HG03060 (cell line): ENCODE data around the gene TMEM178B.
"Not testable (repeated sequence)": the region's sequence is repeated elsewhere in the genome, so short reads cannot be mapped to it uniquely, and the experiment has no call there.

Source experiments
- ATAC-seq: cut with Tn5 transposase; IDR thresholded peaks from one replicate; pipeline ENCODE4 v1.9.1; 2021; ENCODE audit warnings: low read depth, moderate number of reproducible peaks; ENCODE audit not compliant: unreplicated experiment

TMEM178B gene

DNA sequence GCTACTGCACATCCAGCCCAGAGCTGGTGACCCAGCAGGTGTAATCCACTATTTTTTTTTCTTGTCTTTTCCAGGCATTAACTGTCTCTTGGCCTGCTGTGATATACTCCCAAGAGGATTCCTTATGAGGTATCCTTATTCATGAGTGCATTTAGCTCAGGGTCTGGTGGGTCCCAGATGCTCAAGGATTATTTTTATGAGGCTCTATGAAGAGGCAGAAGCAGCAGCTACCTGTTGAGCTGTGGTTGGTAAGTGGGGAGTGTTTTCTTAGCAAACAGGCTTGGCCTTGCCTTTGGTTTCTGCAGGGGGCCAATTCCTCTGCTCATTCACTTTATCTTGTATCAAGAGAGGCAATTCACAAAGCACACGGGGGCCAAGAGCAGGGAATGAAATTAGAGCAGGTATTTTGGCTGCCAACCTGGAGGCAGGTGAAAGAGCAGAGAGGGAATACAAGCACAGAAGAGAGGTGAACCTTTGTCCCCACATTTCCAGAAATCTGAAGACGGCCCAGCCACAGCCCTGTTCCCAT, 221.6 kb downstream of the TMEM178B start:
- ATAC-seq = no peak

DNA sequence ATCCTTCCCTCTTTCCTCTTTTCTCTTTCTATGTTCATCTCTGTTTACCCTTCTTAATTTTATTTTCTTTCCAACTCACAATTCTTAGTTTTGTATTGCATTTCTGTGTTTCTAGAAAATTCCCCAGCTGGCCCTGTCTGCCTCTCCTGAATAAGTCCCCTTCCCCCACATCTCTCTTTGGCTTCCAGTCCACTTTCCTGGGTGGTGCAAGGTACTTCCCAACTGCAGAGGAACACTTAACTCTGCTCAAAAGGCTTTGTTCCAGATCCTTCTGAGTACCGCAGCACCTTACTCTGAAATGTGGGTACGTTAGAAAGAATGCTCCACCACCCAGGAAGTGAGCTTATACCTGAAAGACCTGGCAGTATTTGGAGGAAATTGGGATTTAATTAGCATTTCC, 227.0 kb downstream of the TMEM178B start:
- ATAC-seq = no peak

DNA sequence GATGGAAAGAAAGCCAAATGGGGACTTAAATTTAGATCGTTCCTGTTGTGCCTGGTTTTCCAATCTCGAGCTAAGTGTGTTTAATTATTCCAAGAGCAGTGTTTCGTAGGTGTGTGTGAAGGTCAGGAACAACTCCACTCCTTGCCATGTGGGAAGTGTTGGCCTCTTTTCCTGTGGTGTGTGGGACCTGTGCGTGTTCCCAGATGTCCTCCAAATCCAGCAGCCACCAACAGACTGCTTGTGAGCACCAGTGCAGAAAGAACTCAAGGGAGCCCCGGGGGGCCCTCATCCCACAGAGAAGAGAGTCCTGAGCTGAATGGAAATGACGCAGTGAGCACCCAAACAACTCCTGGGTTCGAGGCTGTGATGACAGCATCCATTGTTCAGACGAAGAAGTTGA, 227.7 kb downstream of the TMEM178B start:
- no peak for ATAC-seq

DNA sequence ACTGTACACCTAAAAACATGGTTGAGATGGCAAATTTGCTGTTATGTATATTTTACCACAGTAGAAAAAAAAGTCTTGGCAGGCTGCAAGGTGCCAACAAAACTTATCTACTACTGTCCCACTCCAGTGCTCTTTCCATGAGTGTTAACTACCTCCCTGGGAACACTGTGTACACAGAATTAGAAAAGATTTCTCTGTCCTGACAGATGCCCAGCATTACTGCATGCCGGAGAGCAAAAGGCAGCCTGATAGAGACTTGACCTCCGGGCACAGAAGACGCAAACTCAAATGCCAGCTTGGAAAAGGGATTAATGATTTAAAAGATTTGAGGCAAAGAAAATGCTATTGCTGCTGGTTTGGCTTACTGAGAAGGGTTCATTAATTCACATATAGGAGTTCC, 228.8 kb downstream of the TMEM178B start:
- ATAC-seq = no peak

DNA sequence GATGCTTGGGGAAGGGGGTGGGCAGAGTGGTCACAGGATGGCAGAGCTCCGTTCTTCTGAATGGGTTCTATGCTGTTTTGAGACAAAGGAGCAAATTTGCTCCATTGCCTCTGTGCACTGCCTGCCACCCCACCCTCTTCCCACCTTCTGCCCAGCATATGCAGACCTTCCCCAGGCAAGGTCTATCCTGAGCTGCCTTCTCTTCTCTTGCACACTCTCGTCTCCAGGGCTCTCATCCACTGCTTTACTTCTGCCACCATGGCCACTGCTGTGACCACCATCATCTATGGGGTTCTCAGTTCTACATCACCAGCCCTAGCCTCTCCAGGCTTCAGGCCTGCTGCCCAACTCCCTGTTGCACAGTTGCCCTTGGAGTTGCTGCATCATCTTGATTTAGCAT, 230.4 kb downstream of the TMEM178B start:
- no peak for ATAC-seq

DNA sequence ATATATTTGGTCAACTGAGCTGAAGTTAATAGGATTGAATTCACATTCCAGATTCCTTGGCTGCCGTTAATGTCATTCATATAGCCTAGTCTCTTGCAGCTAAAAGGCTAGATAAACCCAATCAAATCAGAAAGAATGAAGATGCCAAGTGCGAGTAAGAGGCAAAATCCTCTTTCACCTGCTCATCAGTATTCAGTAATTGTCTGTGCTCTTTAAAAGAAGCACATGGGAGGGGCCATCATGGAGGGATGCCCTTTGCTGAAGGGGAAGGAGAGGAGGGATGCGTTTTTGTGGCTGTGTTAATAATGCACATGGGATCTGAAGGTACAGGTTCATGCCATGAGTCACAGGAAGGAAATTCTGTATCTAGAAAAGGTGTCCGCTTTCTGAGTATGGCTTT, 232.2 kb downstream of the TMEM178B start:
- ATAC-seq = no peak

DNA sequence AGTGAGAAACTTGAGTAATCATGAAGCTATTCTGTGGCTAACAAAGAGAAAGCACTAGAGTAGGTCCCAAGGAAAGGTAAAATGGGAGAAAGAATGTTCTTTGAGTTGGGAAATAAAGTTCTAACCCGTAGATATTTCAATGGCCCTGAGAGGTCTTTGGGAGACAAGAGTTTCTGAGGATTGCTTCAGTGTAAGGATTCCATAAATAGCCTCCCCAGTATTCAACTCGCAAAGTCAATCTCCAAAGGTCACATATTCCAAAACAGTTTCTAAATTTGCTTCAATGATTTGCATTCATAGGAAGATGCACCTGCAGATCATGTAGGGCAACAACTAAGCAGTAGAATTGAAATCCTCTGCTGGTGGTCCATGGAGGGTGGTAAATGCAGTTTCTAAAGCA, 238.5 kb downstream of the TMEM178B start:
- no peak for ATAC-seq

DNA sequence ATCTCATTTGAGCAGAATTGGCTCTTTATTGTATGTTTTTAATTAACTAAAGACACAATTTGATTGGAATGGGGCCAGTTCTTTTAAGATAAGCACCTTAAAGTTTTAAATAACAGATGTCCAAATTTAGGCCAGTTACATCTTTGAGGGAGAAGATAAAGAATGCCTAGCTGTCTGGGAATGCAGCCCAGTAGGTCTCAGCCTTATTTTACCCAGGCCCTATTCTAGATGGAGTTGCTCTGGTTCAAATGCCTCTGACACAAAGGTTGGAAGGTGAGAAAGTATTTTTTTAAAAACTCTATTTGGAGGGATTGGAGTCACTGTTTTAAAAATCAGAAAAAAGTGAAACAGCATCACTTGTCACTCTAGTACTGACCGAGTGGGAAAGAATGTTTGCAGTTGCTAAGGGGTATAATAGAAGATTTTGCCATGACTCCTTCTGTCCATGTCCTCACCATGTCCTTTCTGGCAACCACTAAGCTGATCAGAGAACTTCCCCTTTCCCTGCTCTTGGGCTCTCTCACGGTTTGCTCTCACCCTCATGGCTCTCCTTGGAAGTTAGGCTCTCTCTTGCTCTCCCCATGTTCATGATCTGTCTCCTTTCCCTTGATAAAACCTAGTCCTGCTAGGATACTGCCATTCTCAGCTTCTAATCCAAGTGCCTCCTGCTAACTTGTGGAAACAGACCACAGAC, 239.1 kb downstream of the TMEM178B start:
- no peak for ATAC-seq

DNA sequence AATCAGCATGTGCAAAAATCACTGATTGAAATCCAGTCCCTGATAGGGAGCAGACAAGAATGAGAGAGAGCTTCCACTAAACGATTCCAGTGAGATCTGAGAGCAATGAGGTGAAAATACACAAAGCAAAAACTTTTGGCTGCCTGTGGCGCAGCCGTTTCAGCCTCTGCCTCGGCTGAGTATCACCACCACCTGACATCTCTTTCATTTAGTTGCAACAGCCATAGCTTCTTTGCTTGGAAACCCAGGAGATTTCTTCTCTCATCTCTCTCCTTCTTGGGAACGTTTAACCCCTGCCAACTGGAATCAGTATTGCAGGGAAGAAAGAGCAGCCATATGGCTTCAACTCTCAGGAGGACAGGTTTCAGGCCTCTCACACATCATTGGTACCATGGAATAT, 240.0 kb downstream of the TMEM178B start:
- no peak for ATAC-seq

DNA sequence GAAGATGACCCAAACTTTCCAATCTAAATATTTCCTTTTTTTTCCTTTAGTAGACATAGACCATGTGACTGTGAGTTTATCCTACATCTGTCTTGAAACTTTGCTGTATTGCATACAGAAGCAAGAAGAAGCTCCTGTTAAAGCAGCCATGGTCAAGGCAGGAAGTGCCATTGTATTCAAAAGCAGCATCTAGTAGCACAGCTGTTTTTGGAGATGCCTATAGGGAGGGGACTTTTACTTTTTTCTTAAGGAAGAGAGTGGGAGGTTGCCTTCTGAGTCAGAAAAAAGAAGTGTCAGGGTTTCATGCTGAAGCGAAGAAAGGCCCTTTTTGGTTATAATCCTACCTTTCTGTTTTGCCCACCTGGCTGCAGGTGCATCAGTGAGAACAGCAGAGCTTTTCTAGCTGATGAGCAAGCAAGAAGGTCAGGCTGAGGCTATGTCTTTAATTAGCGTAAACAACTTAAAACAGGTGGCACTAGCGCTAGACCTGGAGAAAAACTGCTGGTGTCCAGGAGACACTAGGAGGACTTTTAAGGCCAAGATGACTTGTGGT, 243.2 kb downstream of the TMEM178B start:
- ATAC-seq = no peak

DNA sequence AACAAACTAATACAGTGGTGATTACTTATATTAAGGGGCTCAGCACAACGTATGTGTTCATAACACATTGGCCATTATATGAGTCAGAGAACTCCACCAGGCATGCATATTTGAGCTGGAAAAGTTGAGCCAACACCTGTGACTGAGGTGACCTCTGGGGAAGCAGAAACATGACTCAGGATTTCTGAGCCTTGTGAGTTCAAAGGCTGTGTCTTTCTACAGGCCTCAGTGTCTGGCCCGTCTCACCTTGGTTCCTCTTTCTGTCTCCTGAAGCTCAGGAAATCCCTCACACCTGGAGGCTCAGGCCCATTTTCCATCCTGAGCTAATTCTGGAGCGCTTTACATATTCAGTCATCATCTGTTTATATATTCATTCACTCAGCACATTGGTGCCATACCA, 246.4 kb downstream of the TMEM178B start:
- no peak for ATAC-seq

DNA sequence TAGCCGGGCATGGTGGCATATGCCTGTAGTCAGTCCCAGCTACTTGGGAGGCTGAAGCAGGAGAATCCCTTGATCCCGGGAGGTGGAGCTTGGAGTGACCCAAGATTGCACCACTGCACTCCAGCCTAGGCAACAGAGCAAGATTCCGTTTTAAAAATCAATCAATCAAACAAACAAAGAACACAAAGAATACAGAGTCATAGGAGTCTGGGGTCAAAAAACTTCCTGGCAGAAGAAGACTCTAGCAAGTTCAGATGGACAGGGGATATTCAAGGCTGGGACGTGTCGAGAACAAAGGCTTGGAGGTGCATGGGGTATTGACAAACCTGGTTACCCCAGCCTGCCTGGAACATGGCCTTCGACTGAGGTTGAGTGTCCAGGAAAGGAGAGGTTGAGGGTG, 248.5 kb downstream of the TMEM178B start:
- ATAC-seq = no peak

DNA sequence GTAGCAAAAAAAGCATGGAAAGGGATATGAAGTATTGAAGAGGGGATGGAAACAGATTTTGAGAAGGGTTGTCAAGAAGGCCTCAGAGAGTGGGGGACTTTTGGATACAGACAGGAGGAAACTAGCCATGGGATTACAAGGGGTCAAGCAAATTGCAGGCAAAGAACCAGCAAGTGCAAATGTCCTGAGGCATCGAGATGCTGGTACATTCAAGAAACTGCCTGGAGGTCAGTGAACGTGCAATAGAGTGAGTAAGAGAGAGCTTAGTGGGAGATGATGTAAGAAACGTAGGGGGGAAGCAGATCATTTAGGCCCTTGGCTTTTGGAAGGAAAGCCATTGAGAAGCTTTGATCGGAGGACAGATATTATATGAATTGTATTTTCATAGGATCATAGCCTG, 250.0 kb downstream of the TMEM178B start:
- ATAC-seq = no peak

DNA sequence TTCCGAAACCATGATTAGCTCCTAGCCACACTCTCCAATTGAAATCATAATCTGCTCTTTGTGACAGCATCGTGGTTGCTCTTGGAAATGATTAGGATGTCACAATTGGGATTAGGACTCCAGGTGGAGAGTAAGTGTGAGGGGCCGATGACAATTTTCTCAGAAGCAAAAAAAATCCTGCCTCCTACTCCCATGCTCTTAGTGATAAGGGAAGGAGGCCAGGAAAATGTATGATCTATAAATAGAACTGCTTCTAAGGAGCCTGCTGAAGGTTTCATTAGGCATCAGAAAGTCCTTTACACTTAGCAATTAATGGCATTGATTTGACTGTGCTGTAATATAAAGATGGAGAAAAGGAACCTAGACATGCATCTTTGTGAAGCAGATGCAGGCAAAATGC, 251.0 kb downstream of the TMEM178B start:
- ATAC-seq = no peak

DNA sequence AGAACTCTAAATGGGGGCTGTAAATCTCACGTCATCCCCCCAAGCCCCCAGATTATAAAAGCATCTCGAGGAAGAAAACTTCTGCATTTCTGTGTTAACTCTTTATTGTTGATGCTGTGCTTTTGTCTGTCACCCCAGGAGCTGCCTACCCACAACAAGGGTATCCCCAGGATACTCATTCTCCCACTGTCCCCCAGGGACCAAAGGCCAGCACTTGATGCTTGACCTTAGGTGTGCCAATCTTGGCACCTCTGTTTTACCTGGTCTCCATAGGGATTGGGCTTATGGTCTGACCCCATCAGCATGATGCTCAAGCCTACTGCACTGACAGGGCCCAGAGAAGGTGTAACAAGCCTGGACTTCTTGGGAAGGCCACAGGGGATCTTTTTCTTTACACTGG, 251.4 kb downstream of the TMEM178B start:
- no peak for ATAC-seq

DNA sequence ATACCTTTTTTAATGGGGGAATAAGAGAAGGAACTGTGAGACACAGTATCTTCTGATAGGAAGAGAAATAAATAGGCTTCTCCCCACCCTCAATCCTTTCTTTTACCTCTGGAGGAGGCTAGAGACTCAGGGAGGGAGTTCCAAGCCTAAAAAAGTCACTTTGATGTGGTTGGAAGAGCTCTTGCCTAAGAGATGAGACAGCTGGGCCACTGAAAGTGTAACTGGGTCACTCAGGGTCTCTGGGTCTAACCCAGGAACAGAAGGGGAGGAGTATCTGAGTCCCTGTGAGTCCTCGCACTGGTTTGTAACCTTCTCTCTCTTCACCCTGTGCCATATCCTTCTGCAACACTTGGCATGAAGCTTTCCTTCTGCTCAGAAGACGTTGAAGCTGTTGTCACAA, 254.4 kb downstream of the TMEM178B start:
- no peak for ATAC-seq

DNA sequence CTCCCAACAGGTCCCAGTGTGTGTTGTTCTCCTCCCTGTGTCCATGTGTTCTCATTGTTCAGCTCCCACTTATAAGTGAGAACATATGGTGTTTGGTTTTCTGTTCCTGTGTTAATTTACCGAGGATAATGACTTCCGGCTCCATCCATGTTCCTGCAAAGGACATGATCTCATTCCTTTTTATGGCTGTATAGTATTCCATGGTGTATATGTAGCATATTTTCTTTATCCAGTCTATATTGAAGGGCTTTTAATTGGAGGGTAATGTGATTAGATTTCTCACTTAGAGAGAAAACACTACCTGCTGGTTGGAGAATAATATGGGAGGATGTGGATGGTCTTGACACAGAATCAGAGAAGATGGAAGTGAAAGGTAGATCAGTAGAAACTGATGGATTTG, 256.4 kb downstream of the TMEM178B start:
- ATAC-seq = not testable (repeated sequence)

DNA sequence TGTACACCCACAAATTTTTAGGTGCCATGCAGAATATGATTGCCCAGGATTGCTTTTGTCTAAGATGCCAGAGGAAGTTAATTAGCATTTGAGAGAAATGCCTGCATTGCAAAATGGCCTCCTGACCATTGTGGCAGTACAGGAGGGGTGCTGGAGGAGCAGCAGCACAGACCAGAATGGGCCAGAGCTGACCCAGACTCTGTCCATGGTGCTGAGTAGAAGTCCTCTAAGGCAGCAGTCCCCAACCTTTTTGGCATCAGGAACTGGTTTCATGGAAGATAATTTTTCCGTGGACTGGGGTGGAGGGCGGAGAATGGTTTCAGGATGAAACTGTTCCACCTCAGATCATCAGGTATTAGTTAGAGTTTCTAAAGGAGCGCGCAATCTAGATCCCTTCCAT, 259.6 kb downstream of the TMEM178B start:
- no peak for ATAC-seq

DNA sequence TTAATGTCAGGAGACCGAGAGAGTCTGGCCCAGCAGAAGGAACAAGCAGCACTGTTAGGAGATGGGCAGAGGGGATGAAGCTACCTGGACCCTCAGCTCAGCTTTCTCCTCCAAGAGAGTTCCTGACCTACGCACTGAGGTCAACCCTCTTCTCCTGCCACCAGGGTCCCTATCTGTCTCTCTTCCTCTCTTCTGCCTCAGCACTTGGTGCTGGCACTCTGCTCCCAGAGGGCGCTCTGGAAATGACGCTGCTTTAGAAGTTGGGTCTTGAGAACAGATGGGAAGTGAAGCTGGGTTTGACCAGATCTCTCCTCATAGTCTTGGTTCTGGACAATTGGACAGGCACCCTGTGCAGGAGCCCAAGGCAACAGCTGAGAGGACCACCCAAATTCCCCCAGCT, 261.3 kb downstream of the TMEM178B start:
- no peak for ATAC-seq

DNA sequence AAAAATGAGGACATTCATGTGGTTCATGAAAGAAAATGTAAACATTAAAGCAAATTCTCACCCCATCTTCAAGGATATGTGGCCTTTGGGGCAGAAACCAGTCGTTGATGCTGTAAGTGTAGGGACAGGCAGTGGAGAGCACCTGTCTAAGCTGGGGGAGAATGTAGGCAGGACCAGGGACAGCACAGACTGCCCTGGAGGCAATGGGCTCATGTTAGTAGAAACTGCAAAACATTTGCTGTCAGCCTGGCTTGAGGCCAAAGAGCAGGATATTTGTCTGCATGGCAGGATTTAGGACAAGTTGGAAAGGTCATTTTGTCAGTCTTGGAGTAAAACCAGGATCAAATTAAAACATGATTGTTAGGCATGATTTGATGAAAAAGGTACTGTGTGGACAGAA, 265.7 kb downstream of the TMEM178B start:
- ATAC-seq = no peak

DNA sequence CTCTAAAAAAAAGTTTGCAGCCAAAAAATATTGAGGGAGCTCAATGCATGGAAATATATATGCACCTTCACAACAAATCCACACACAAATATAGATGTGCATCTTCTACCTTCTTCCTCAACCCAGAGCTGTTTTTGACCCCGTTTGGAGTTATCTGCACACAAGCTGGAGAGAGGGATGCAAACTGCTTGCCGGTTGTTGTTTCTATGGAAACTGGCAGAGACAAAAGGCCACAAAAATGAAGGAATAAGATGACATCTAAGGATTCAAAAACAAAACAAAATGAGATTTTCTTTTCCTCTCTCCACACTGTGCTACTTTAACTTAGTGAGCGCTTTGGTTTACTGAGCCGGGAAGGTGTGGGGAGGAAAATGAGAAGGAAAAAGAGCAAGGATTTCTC, 267.1 kb downstream of the TMEM178B start:
- ATAC-seq = no peak

DNA sequence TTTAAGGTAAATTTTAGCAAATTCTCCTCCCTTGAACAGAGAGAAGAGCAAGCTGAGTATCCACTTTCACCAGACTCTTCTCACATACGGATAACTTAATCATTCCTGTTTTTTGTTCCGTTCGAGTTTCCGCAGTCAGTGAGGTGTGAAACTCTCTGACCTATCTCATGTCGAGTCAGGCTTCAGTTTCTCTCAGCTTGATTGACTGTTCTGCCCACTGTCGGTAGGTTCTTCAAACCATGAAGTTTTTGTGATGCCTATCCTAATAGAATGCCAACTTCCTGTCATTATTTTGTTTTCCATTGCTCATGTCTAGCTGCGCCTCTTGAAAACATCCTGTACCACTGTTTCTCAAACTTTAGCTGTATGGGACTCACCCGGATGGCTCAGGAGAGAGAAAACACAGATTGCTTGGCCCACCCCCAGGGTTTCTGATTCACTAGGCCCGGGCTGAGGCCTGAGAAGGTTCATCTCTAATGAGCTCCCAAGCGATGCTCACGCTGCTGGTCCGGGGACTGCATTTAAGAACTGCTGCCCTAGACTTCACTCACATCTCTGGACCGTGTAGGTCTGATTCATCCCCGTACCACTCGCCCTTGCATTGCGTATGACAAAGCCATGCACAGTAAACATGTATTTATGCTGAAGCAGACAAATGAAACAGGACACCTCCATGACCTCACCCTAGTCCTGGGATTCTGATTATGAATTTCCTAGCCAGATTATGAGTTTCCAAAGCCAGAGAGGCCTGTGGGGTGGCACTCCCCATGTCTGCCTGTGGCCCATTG, 269.0 kb downstream of the TMEM178B start:
- ATAC-seq = no peak
